Measurements from ENCODE around the gene ZNF746. TPM values are rescaled to one million over a fixed set of nuclear protein-coding genes. Genes with fewer than 3 reads are reported as not detected.

The ZNF746 gene
- total and polyA plus RNA-seq, 11 donors = 5.5 to 12.8 (median 7.5) TPM

DNA sequence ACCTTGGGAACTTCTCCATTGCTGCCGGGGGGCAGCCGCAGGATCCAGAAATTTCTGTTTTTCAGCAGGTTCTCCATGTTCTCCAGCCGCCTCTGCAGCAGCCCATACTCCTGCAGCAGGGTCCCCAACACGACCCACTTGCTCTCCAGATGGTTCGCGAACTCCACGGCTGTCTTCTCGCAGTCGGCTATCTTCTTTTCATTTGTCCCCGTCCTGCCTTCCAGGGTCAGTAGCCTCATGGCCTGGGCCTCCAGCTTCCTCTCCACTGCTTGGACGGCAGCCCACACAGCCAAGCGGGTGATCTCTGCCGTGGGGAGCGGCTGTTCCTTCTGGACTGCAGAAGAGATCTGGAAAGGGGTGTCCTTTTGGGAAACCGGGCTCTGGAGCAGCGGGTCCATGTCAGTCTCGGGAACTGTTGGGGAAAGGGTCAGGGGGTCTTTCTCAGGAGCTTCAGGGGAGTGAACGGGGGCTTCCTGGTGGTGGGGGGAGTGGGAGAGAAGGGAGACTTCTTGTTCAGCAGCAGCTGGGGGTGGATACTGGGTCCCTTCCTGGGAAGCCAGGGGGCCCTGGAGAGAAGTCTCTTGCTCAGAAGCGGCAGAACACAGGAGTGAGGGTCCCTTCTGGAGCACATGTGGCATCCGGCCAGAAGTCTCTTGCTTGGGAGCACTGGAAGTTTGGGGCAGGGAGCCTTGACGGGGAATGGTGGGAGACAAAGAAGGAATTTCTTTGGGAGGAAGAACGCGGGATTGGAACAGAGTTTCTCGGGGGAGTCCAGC is 42.2 kb downstream of the ZNF746 start:
- intact Hi-C loops (cut with DNase I) = loop anchor here in 1 of 10 donors (10.0 kb wide), 1 partner anchor 191 kb away; the partner anchor contains the start of gene ZNF783
- H3K27ac ChIP-seq = no peak overlapping the region
- no peak overlapping the region for H3K4me3 ChIP-seq
- peaks cover 7 to 21% (median 15%) of the 10 kb centered on the region in 12 donors for H3K4me1 ChIP-seq
- TF ChIP-seq POLR2A (IDR thresholded peaks at IDR 0.05) (no peak), CTCF (IDR thresholded peaks at IDR 0.05) (no peak)
- no peaks in the 10 kb centered on the region for H3K9me3 ChIP-seq
- ATAC-seq = no peak
- DNase-seq = no peak
- H3K27me3 ChIP-seq = no peaks in the 10 kb centered on the region
- WGBS, 4 donors = 85 to 87% (median 87%) methylated on average over 24 of the region's 24 CpGs
- peaks cover 0 to 63% (median 51%) of the 10 kb centered on the region in 9 donors for H3K36me3 ChIP-seq

GRCh38 chr7:149454750-149455149 is 42.9 kb downstream of the ZNF746 start:
- intact Hi-C loops (cut with DNase I) = loop anchor here in 1 of 10 donors (10.0 kb wide), 1 partner anchor 190 kb away; the partner anchor contains the start of gene ZNF783
- TF ChIP-seq CTCF (IDR thresholded peaks at IDR 0.05) (no peak), POLR2A (IDR thresholded peaks at IDR 0.05) (no peak)
- Histone ChIP-seq H3K9me3 (no peaks in the 10 kb centered on the region), H3K4me1 (peaks cover 7 to 21% (median 15%) of the 10 kb centered on the region in 12 donors), H3K36me3 (peaks cover 0 to 69% (median 57%) of the 10 kb centered on the region in 9 donors), H3K27ac (no peak overlapping the region), H3K4me3 (no peak overlapping the region), H3K27me3 (no peaks in the 10 kb centered on the region)
- DNase-seq = no peak
- no peak for ATAC-seq
- WGBS, 4 donors = 89 to 94% (median 92%) methylated on average over 5 of the region's 5 CpGs

- Histone ChIP-seq H3K4me1 (peaks cover under 1 to 14% (median 10%) of the 10 kb centered on the region in 12 donors), H3K4me3 (no peak overlapping the region), H3K36me3 (peaks cover 0 to 76% (median 65%) of the 10 kb centered on the region in 9 donors), H3K9me3 (no peaks in the 10 kb centered on the region), H3K27ac (no peak overlapping the region), H3K27me3 (no peaks in the 10 kb centered on the region)
- DNase-seq = no peak
- 92 to 95% (median 94%) methylated on average over 10 of the region's 10 CpGs for WGBS, 4 donors
- TF ChIP-seq POLR2A (IDR thresholded peaks at IDR 0.05) (no peak), CTCF (IDR thresholded peaks at IDR 0.05) (no peak)
- ATAC-seq = no peak
- intact Hi-C loops (cut with DNase I) = loop anchor here in 1 of 10 donors (10.0 kb wide), 1 partner anchor 189 kb away; the partner anchor contains the start of gene ZNF783
Measured at GRCh38 chr7:149454006-149454405, 43.6 kb downstream of the ZNF746 start.

DNA sequence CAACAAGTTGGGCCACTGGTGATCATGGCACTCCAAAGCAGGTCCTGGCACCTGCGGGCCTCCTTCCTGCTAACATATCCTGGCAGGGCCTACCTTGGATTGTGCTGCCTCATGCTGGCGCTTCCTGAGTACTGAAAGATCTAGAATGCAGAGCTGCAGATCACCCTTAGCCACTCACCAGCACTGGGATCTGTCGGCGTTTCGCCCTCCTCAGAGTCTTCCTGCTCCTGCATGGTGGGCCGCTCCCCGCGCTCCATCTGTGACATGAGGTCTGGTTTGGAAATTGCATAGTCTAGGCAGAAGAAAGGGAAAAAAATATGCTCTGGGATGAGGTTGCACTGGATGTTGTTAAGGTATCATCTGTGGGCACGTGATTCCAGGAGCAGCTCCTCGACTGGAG is 46.8 kb downstream of the ZNF746 start:
- Histone ChIP-seq H3K9me3 (no peaks in the 10 kb centered on the region), H3K4me1 (no peaks in the 10 kb centered on the region), H3K27me3 (no peaks in the 10 kb centered on the region), H3K4me3 (no peak overlapping the region), H3K27ac (no peak overlapping the region), H3K36me3 (peaks cover 0 to 100% (median 92%) of the 10 kb centered on the region in 9 donors)
- WGBS, 4 donors = 90 to 95% (median 94%) methylated on average over 10 of the region's 10 CpGs
- ATAC-seq (no peak), DNase-seq (no peak)
- intact Hi-C loops (cut with DNase I) = loop anchor here in 1 of 10 donors (10.0 kb wide), 1 partner anchor 186 kb away; the partner anchor contains the start of gene ZNF783
- no peak for TF ChIP-seq POLR2A (IDR thresholded peaks at IDR 0.05)
- TF ChIP-seq CTCF (IDR thresholded peaks at IDR 0.05) = no peak

Measured in heart left ventricle (tissue), 16 donors.